GM19023 (cell line): ENCODE results near the gene CFAP299.

Source experiments
- ATAC-seq: cut with Tn5 transposase; IDR thresholded peaks from one replicate; pipeline ENCODE4 v1.9.1; 2021; ENCODE audit warnings: mild to moderate bottlenecking, moderate library complexity; ENCODE audit not compliant: unreplicated experiment

The CFAP299 gene

GRCh38 chr4:81003597-81004111 is 668.1 kb downstream of the CFAP299 start:
- peak; percentile 98 for ATAC-seq

- ATAC-seq, result no peak
Observed at GRCh38 chr4:81007417-81007816, 671.9 kb downstream of the CFAP299 start.
